OCI-LY7 (cell line): ENCODE results near the gene B3GLCT.

Experiments
- CTCF ChIP-seq: fragments of 200-600 bp; sonication (generic); conservative IDR thresholded peaks from 2 replicates; pipeline ENCODE4 v1.5.1; 2014; ENCODE audit warnings: mild to moderate bottlenecking, antibody characterized with exemption, low read length, moderate library complexity, mixed read lengths
- EZH2phosphoT487 ChIP-seq: fragments of 200-600 bp; sonication (generic); IDR thresholded peaks from 2 replicates; pipeline ENCODE4 v1.6.1; 2018; ENCODE audit warnings: low read depth, borderline replicate concordance, mild to moderate bottlenecking, mixed run types, antibody characterized with exemption, low read length, moderate library complexity, mixed read lengths

DNA sequence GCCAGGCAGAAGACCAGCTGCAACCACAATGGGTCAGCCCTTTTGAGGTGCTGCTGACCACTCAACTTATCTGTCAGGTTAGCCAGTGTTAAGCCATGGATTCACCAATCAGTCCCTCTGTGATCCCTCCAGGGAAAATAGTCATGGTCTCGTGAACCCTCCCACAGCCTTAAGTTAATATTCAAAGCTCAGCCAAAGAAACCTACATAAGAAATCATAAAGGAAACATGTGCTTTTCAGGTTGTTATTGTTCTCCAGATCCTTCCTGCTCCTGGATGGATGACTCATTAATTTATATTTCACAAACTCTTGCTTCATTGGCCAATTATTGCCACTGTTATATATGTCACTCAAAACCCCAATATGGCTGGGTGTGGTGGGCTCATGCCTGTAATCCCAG is 161.9 kb downstream of the B3GLCT start:
- TF ChIP-seq CTCF (no peak), EZH2phosphoT487 (no peak)
